GM12892 (cell line): ENCODE results near the gene APCDD1.

Experiments used
- POLR2A ChIP-seq: IDR thresholded peaks from 2 replicates; pipeline ENCODE4 v1.6.1; 2011; ENCODE audit warnings: low read depth, low read length, control low read depth
- TAF1 ChIP-seq: IDR thresholded peaks from 2 replicates; pipeline ENCODE4 v1.6.1; 2011; ENCODE audit warnings: low read depth, mild to moderate bottlenecking, control low read depth, low read length, borderline replicate concordance

- TF ChIP-seq TAF1 (no peak), POLR2A (no peak)
Measured at GRCh38 chr18:10481831-10482230, 27.4 kb downstream of the APCDD1 start.
